Activated CD4-positive, alpha-beta T cell treated with anti-CD3 and anti-CD28 coated beads for 24 hours (primary cell): ENCODE data around the gene ITGB1.
"Not testable (repeated sequence)": the region's sequence is repeated elsewhere in the genome, so short reads cannot be mapped to it uniquely, and the experiment has no call there.

Source experiments
- DNase-seq, 2 donors: peaks; one replicate each; pipeline ENCODE4 v3.0.0-alpha.2; 2020; ENCODE audit warnings: low read depth in 2 of 2

ITGB1 gene

GRCh38 chr10:32980558-32981468 is 22.8 kb upstream of the ITGB1 start:
- DNase-seq, result peak; percentile 65 to 67

DNA sequence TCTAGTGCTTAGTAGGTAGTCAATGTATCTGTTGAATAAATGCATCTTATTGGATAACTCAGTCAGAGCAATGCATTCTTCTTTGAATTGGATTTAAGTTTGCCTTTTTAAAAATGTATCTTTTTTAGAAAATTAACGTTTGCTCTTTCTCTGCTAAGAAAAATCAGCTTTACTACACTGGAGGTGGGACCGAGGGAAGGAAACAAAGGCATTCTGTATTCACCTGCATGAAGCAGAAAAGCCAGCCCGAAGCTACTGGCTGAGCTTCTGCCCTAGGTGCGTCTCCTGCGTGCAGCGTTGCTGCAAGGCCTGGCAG is 22.2 kb upstream of the ITGB1 start:
- no peak for DNase-seq

- not testable (repeated sequence) for DNase-seq
Observed at GRCh38 chr10:32979719-32980118, 21.7 kb upstream of the ITGB1 start.

DNA sequence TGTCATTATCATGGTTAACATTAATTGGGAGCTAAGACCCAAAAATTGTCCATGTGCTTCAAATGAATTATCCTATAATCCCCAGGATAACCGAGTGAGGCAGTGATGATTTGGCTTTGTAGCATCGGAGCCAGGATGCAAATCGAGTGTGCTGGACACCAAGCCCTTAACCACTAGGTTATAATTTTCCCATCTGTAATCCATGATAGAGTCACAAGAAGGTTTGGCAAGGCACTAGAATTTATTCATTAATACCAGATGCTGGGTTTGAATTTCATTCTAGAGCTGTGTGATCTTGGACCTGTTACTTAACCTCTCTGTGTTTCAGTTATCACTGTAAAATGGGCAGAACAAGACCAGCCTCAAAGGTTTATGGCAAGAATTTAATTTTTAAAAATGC is 21.0 kb upstream of the ITGB1 start:
- no peak for DNase-seq

DNA sequence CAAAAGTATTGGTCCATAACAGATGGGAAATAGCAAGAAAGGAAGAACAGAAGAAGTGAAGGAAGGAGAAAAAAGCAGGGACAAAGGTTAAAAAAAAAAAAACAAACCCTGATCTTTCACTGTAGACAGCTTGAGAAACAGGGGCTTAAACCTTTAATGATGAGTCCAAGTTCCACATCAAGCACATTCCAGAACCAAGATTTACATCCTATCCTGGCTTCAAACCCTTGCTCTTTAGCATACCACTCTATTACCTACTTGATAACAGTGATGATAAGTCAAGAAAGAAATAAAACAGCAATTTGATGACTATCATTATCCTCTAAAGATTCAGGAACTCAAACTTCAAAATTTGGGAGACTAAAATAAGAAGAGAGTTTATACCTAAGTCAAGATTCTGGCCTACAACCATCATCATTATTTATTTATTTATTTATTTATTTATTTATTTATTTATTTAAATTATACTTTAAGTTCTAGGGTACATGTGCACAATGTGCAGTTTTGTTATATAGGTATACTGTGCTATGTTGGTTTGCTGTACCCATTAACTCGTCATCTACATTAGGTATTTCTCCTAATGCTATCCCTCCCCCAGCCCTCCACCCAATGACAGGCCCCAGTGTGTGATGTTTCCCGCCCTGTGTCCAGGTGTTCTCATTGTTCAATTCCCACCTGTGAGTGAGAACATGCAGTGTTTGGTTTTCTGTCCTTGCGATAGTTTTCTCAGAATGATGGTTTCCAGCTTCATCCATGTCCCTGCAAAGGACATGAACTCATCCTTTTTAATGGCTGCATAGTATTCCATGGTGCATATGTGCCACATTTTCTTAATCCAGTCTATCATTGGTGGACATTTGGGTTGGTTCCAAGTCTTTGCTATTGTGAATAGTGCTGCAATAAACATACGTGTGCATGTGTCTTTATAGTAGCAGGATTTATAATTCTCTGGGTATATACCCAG is 20.1 kb upstream of the ITGB1 start:
- DNase-seq, result not testable (repeated sequence)

- no peak for DNase-seq
Observed at GRCh38 chr10:32976338-32976737, 18.3 kb upstream of the ITGB1 start.

GRCh38 chr10:32972929-32973328 is 14.9 kb upstream of the ITGB1 start:
- no peak for DNase-seq

GRCh38 chr10:32972460-32972859 is 14.4 kb upstream of the ITGB1 start:
- no peak for DNase-seq

DNA sequence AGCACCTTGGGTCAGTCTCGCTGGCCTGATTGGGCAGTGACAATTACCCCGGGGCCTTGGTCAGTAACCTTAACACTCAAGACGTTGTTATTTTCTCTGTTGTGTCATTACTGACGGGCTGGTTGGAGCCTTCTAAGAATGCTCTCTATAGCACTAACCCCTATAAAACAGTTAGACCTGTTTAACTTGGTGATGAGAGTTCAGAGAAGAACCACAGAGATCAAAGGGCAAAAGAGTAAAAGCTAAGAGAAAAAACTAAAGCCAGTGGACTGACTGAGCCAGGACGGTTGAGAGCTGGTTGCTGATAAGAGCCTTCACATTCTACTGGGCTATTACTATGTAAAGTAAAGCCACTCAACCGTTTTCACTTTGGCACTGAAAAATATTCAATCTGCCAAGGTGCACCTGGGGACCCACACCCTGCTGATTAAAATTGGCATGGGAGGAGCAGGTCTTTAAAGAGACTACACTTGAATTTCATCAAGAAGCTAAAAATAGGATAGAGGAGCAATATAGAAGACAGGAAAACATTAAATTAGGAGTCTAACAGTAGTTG is 13.6 kb upstream of the ITGB1 start:
- DNase-seq, result no peak

DNA sequence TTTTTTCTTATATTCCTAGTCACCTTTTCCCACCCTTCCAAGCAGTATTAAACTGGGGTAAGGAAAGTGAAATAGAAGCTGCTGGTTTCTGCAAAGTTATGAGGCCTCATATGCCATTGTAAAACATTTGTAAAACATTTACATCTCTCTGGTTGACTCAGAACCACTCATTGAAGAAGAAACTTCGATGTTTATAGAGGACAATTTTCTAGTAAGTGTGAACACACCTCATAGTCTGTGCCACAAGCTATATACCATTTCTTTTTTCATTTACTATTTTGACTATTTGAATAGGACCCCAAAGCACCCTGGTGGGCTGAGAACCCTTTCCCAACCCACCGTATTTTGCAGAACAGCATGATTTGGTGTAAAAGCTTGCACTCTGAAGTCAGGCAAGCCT is 12.9 kb upstream of the ITGB1 start:
- DNase-seq, result no peak

DNA sequence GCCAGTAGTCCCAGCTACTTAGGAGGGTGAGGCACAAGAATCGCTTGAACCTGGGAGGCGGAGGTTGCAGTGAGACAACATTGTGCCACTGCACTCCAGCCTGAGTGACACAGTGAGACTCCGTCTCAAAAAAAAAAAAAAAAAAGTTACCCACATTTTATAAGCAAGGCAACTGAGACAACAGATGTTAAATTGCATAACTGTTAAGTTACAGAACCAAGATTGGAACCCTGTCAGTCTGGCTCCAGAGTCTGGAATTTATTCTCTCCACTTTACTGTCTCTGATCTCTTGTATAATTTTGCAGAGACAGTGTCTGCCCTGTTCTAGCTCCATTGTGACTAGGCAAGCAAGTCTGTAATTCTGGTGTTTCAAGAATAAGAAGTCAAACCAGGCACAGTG is 6.2 kb upstream of the ITGB1 start:
- no peak for DNase-seq

DNA sequence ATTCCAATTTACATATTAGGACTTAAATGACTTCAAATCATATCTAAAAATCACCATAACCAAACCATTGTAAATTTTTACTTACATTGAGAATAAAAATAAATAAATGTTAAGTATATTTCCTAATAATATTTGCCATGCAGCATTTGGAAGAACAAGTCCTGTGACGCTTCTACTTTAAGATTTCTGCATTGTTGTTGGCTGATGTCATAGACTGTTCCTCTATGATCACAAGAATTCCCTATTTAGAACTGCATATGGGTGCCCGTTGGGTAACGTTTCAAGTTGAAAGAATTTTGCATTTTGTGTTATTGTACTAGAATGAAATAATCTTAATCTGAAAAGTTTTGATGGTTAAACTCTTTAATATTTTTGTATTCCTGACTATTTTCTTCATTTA is 5.1 kb upstream of the ITGB1 start:
- DNase-seq, result no peak

GRCh38 chr10:32962521-32962920 is 4.5 kb upstream of the ITGB1 start:
- DNase-seq, result no peak

DNA sequence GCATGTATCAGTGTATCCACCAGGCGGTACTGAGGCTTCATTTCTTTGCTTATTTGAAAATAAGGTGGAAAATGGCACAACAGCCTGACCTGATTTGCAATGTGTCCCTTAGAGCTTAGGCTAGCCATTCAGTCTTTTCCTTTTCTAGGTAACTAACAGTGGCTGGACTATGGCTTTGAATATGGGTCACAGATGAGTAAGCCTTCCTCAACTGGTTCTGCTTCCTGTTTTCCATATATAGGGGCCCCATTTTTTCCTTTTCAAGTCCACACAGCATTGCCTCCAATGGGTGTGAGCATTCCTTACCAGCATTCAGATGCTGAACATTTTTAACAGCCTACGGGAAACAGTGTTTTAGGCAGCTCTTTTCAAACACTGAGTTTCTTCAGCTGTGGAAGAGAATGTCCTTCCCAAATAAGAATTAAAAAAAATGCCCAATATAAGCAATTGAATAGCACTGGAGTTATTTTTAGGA is 3.9 kb upstream of the ITGB1 start:
- DNase-seq, result no peak

DNA sequence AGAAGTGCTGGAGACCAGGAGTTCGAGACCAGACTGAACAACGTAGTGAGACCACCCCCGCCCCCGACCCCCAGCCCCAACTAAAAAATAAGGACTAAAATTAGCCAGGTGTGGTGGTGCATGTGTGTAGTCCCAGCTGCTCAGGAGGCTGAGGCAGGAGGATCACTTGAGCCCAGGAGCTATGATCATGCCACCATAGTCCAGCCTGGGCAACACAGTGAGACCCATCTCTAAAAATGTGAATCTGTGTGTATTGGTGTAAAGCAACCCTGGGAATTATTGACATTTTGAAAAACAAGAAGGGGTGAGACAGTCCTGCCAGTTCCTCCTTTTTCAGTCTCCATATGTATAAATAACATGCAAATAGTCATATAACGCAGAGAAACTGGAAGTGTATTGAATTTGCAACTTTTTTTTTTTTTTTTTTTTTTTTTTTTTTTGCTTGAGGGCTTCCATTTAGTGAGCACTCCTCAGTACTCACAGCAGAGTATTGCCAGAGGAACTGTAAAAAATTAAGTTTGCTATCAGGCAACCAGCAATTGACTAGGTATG is 3.4 kb upstream of the ITGB1 start:
- no peak for DNase-seq

- DNase-seq, result no peak
Observed at GRCh38 chr10:32960022-32960421, 2.0 kb upstream of the ITGB1 start.

DNA sequence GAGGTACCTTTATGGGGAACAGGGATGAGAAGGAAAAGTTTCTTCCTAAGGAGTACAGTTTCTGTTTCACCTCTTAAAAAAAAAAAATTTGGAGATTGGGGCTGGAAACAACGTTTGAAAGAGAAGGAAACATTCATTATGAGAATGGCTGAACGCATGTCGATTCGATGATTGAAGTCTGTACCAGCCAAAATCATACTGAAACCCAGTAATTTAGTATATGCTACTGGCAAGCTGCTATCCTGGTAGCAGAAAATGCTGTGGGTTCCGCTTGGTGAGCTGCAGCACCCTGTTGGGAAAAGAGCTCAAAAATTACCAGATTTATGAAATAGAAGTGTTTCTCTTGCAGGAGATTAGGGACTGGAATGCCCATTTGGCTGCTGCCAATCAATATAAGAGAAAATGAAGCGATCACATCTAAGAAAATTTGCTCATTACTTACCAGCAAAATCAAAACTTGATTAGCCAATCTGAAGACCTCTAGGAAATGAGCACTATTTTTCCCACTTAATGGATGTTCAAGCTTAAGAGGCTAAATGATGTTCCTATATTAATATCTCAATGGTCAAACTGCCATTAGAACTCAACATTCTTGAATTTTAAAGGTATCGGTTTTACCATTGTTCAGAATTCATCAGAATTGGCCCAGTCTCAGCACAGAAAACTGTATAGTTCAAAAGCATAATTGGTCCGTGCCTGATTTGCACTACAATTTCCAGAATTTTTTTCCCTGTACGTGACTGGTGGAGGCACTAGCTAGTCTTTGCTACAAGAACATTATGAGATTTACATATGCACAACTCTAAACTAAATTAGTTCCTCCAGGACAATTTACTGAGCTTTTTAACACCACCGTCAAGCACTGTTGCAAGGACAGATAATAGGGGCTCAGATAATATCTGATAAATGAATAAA is 1.2 kb upstream of the ITGB1 start:
- no peak for DNase-seq

GRCh38 chr10:32957341-32958084 is 517 bp downstream of the ITGB1 start:
- DNase-seq, result peak in 1 of 2 donors; percentile 28

DNA sequence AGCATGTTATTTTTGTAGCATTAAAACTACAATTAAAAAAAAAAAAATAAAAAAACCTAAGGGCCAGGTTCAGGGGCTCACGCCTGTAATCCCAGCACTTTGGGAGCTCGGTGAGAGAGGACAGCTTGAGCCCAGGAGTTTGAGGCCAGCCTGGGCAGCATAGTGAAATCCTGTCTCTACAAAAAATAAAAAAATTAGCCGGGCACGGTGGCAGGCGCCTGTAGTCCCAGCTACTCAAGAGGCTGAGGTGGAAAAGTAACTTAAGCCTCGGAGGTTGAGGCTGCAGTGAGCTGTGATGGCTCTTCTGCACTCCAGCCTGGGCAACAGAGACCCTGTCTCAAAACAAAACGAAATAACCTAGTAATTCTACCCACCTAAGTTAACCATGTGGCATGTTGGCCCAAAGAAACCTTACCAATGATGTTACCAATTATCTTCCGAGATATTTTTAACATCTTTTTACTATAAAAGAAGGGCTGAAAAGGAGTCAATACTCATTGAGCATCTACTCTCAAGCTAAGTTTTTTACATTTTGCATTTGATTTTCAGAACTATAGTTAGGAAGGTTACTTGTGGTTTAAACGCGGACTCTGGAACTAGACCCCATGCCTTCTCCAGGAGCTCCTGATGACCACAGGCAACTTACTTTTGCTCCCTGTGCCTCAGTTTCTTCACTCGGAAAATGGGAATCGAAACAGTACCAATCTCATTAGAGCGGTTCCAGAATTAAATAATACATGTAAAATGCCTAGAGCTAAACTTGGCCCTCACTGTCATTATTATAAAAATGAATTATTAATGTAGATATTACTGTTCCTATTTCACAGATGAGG is 1.4 kb downstream of the ITGB1 start:
- DNase-seq, result no peak
